ENCODE data around the gene KCNG2. TPM values are rescaled to one million over a fixed set of nuclear protein-coding genes. Genes with fewer than 3 reads are reported as not detected.

KCNG2 gene
- total RNA-seq, 1 donor from 2014 or later: 0.51 TPM

- no peak for DNase-seq
Observed at GRCh38 chr18:79800371-79801180, 2.8 kb downstream of the KCNG2 start.

GRCh38 chr18:79801217-79801616 is 3.5 kb downstream of the KCNG2 start:
- no peak for DNase-seq

GRCh38 chr18:79801641-79802040 is 3.9 kb downstream of the KCNG2 start:
- DNase-seq: no peak

GRCh38 chr18:79802298-79802697 is 4.6 kb downstream of the KCNG2 start:
- DNase-seq: no peak

GRCh38 chr18:79803611-79804051 is 5.9 kb downstream of the KCNG2 start:
- no peak for DNase-seq

GRCh38 chr18:79804130-79804787 is 6.5 kb downstream of the KCNG2 start:
- no peak for DNase-seq

GRCh38 chr18:79805211-79805887 is 7.6 kb downstream of the KCNG2 start:
- no peak for DNase-seq

- DNase-seq: no peak
Observed at GRCh38 chr18:79805926-79806487, 8.3 kb downstream of the KCNG2 start.

GRCh38 chr18:79806976-79807841 is 9.5 kb downstream of the KCNG2 start:
- DNase-seq: no peak

- no peak for DNase-seq
Observed at GRCh38 chr18:79809482-79810192, 11.9 kb downstream of the KCNG2 start.

- no peak for DNase-seq
Observed at GRCh38 chr18:79812052-79812451, 14.3 kb downstream of the KCNG2 start.

- no peak for DNase-seq
Observed at GRCh38 chr18:79814373-79814772, 16.6 kb downstream of the KCNG2 start.

GRCh38 chr18:79815657-79816056 is 17.9 kb downstream of the KCNG2 start:
- DNase-seq: no peak

GRCh38 chr18:79816092-79816491 is 18.4 kb downstream of the KCNG2 start:
- DNase-seq: no peak

- DNase-seq: no peak
Observed at GRCh38 chr18:79816981-79817606, 19.4 kb downstream of the KCNG2 start.

- no peak for DNase-seq
Observed at GRCh38 chr18:79817607-79817998, 19.9 kb downstream of the KCNG2 start.

GRCh38 chr18:79818036-79818435 is 20.3 kb downstream of the KCNG2 start:
- no peak for DNase-seq

GRCh38 chr18:79818631-79819030 is 20.9 kb downstream of the KCNG2 start:
- no peak for DNase-seq

- DNase-seq: no peak
Observed at GRCh38 chr18:79819064-79819967, 21.6 kb downstream of the KCNG2 start.

GRCh38 chr18:79819968-79820351 is 22.2 kb downstream of the KCNG2 start:
- no peak for DNase-seq
